Upper lobe of right lung (tissue), 1 donor: ENCODE results near the gene DMAC2L. TPM values are rescaled to one million over a fixed set of nuclear protein-coding genes. Genes with fewer than 3 reads are reported as not detected.

Source experiments
- ATAC-seq: fragments of 200-7000 bp; cut with Tn5 transposase; one replicate; pipeline ENCODE4 v1.9.1; 2020; ENCODE audit warnings: mild to moderate bottlenecking, moderate library complexity
- DNase-seq: peaks from one replicate; pipeline ENCODE4 v3.0.0-alpha.2; 2020
- H3K27ac ChIP-seq: fragments of 200-600 bp; one replicate; pipeline ENCODE4 v1.8.0; 2022
- H3K27me3 ChIP-seq: fragments of 200-600 bp; one replicate; pipeline ENCODE4 v1.8.0; 2022; ENCODE audit warnings: mild to moderate bottlenecking
- H3K36me3 ChIP-seq: fragments of 200-600 bp; one replicate; pipeline ENCODE4 v1.8.0; 2022
- H3K4me1 ChIP-seq: fragments of 200-600 bp; one replicate; pipeline ENCODE4 v1.8.0; 2022
- H3K4me3 ChIP-seq: fragments of 200-600 bp; one replicate; pipeline ENCODE4 v1.8.0; 2022; ENCODE audit warnings: mild to moderate bottlenecking
- H3K9me3 ChIP-seq: fragments of 200-600 bp; one replicate; pipeline ENCODE4 v1.8.0; 2022
- intact Hi-C: fragments of 100-400 bp; cut with DNase I; formaldehyde crosslinking; loops from one replicate; pipeline ENCODE4 v1.11.0; 2022
- total RNA-seq: library from RNA; stranded (reverse); fragmentation: NEBNext Ultra II Directional; extraction: Animal tissue kit (Norgen Biotek cat#: 25700); gene quantifications from one replicate; pipeline ENCODE4 v1.2.1, GENCODE V29; 2021
- TF ChIP-seq, protein P1 (sequence below): fragments of 200-600 bp; IDR thresholded peaks from one replicate; pipeline ENCODE4 v1.8.0; 2022; ENCODE audit warnings: antibody characterized with exemption
- donor health status: DM: no; HTN: yes; CAD: no; lungs with severe emphysema.

DMAC2L gene
- total RNA-seq, 1 donor from 2014 or later: 16.0 TPM

- Histone ChIP-seq H3K36me3 (peaks cover 33% of the 10 kb centered on the region), H3K27ac (no peak overlapping the region), H3K4me3 (no peak overlapping the region), H3K9me3 (no peaks in the 10 kb centered on the region), H3K4me1 (peaks cover 16% of the 10 kb centered on the region), H3K27me3 (no peaks in the 10 kb centered on the region)
- TF ChIP-seq, protein P1, sequence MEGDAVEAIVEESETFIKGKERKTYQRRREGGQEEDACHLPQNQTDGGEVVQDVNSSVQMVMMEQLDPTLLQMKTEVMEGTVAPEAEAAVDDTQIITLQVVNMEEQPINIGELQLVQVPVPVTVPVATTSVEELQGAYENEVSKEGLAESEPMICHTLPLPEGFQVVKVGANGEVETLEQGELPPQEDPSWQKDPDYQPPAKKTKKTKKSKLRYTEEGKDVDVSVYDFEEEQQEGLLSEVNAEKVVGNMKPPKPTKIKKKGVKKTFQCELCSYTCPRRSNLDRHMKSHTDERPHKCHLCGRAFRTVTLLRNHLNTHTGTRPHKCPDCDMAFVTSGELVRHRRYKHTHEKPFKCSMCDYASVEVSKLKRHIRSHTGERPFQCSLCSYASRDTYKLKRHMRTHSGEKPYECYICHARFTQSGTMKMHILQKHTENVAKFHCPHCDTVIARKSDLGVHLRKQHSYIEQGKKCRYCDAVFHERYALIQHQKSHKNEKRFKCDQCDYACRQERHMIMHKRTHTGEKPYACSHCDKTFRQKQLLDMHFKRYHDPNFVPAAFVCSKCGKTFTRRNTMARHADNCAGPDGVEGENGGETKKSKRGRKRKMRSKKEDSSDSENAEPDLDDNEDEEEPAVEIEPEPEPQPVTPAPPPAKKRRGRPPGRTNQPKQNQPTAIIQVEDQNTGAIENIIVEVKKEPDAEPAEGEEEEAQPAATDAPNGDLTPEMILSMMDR: no peak
- DNase-seq (no peak), ATAC-seq (no peak)
- intact Hi-C loops: loop anchor here (10.0 kb wide), 1 partner anchor 63 kb away; the partner anchor contains the start of gene CDKL1
Observed at GRCh38 chr14:50331596-50331995, 19.5 kb downstream of the DMAC2L start.

DNA sequence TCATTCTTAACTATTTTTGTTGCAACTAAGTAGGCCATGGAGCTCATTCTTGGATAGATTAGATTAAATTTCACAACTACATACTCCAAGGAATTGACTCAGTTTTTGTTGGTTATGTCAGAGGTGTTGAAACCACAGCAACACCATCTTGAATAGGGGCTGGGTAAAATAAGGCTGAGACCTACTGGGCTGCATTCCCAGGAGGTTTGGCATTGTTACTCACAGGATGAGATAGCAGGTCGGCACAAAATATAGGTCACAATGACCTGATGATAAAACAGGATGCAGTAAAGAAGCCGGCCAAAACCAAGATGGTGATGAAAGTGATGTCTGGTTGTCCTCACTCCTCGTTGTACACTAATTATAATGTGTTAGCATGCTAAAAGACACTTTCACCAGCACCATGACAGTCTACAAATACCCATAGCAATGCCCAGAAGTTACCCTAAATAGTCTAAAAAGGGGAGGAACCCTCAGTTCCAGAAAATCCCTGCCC is 20.9 kb downstream of the DMAC2L start:
- H3K4me1 ChIP-seq: peaks cover 18% of the 10 kb centered on the region
- no peaks in the 10 kb centered on the region for H3K9me3 ChIP-seq
- TF ChIP-seq, protein P1: no peak
- no peak overlapping the region for H3K4me3 ChIP-seq
- intact Hi-C loops: loop anchor here (10.0 kb wide), 1 partner anchor 62 kb away; the partner anchor contains the start of gene CDKL1
- ATAC-seq (no peak), DNase-seq (no peak)
- no peaks in the 10 kb centered on the region for H3K27me3 ChIP-seq
- H3K27ac ChIP-seq: no peak overlapping the region
- H3K36me3 ChIP-seq: peaks cover 20% of the 10 kb centered on the region

DNA sequence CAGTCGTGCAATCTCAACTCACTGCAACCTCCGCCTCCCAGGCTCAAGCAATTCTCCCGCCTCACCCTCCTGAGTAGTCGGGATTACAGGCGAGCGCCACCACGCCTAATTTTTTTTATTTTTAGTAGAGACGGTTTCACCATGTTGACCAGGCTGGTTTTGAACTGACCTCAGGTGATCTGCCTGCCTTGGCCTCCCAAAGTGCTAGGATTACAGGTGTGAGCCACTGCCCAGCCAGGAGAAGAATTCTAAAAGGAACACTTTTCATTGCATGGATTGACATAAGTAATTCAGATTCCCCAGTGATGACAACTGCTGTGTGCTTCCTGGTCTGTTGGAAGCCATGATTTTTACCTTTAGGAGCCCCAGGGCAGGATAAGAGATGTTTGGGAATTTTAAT is 22.1 kb downstream of the DMAC2L start:
- intact Hi-C loops: loop anchor here (10.0 kb wide), 1 partner anchor 61 kb away; the partner anchor contains the start of gene CDKL1
- DNase-seq (no peak), ATAC-seq (no peak)
- H3K4me1 ChIP-seq: peaks cover 18% of the 10 kb centered on the region
- H3K36me3 ChIP-seq: peaks cover 28% of the 10 kb centered on the region
- H3K27ac ChIP-seq: peak overlapping the region; percentile 44
- H3K27me3 ChIP-seq: no peaks in the 10 kb centered on the region
- H3K4me3 ChIP-seq: no peak overlapping the region
- no peaks in the 10 kb centered on the region for H3K9me3 ChIP-seq
- TF ChIP-seq, protein P1: no peak

- DNase-seq (no peak), ATAC-seq (peak; percentile 40)
- Histone ChIP-seq H3K4me3 (no peak overlapping the region), H3K27me3 (no peaks in the 10 kb centered on the region), H3K4me1 (peaks cover 18% of the 10 kb centered on the region), H3K36me3 (peaks cover 20% of the 10 kb centered on the region), H3K27ac (peak overlapping the region; percentile 44), H3K9me3 (no peaks in the 10 kb centered on the region)
- TF ChIP-seq, protein P1: no peak
- intact Hi-C loops: loop anchor here (10.0 kb wide), 1 partner anchor 59 kb away; the partner anchor contains the start of gene CDKL1
Observed at GRCh38 chr14:50335389-50335788, 23.3 kb downstream of the DMAC2L start.

GRCh38 chr14:50335989-50336824 is 24.1 kb downstream of the DMAC2L start:
- intact Hi-C loops: loop anchor here (10.0 kb wide), 1 partner anchor 59 kb away; the partner anchor contains the start of gene CDKL1
- peak; percentile 72 for ATAC-seq
- peaks cover 20% of the 10 kb centered on the region for H3K36me3 ChIP-seq
- peak overlapping the region; percentile 44 for H3K27ac ChIP-seq
- H3K27me3 ChIP-seq: no peaks in the 10 kb centered on the region
- H3K9me3 ChIP-seq: no peaks in the 10 kb centered on the region
- no peak overlapping the region for H3K4me3 ChIP-seq
- no peak for DNase-seq
- TF ChIP-seq, protein P1: no peak
- peaks cover 18% of the 10 kb centered on the region for H3K4me1 ChIP-seq
